H1 (cell line): Measurements from ENCODE around the gene PRKN. TPM values are rescaled to one million over a fixed set of nuclear protein-coding genes. Genes with fewer than 3 reads are reported as not detected.
A peak's percentile ranks its signal among the peaks of the same experiment; 100 is the strongest.

Experiments used
- CTCF ChIA-PET: fragments of 300-600 bp; sonication (Branson Sonifier 250); formaldehyde crosslinking; loops from one replicate; lab custom pipeline; 2021; ENCODE audit not compliant: partially characterized antibody; lab: Charles Lee
- POLR2A ChIA-PET: fragments of 300-600 bp; sonication (Branson Sonifier 250); formaldehyde crosslinking; loops from one replicate; lab custom pipeline; 2021; ENCODE audit warnings: inconsistent platforms; ENCODE audit not compliant: partially characterized antibody; lab: Charles Lee
- DNase-seq, 2 experiments: peaks; one replicate each; pipeline versions ENCODE4 v3.0.0 to v3.0.0-alpha.2; 2010 to 2022; ENCODE audit warnings: low spot score in 2 of 2, low read depth in 1 of 2, mixed read lengths in 1 of 2
- FAIRE-seq: peaks from 2 replicates; lab custom pipeline; 2011; peaks lifted over from hg19 to GRCh38; lab: Jason Lieb, UNC
- H2AFZ ChIP-seq: 2 replicates; pipeline ENCODE4 v1.8.1; 2012; ENCODE audit warnings: low read length, inconsistent platforms
- H2AK5ac ChIP-seq: 2 replicates; pipeline ENCODE4 v1.6.1; 2013; ENCODE audit warnings: low read depth, low read length
- H2BK120ac ChIP-seq: replicated peaks from 2 replicates; pipeline ENCODE3; 2013; ENCODE audit warnings: low read depth, low read length, inconsistent platforms
- H2BK12ac ChIP-seq: 2 replicates; pipeline ENCODE4 v1.6.1; 2013; ENCODE audit warnings: low read depth, low read length
- H2BK15ac ChIP-seq: 2 replicates; pipeline ENCODE4 v1.6.1; 2013; ENCODE audit warnings: low read length
- H2BK20ac ChIP-seq: 2 replicates; pipeline ENCODE4 v1.6.1; 2013; ENCODE audit warnings: low read length
- H2BK5ac ChIP-seq: 2 replicates; pipeline ENCODE4 v1.6.1; 2013; ENCODE audit warnings: low read depth, low read length
- H3K14ac ChIP-seq: 2 replicates; pipeline ENCODE4 v1.6.1; 2013; ENCODE audit warnings: inconsistent platforms; ENCODE audit not compliant: insufficient read length
- H3K18ac ChIP-seq: 2 replicates; pipeline ENCODE4 v1.6.1; 2013; ENCODE audit warnings: low read length; ENCODE audit errors: extremely low read depth
- H3K23ac ChIP-seq: 2 replicates; pipeline ENCODE4 v1.6.1; 2013; ENCODE audit warnings: inconsistent platforms; ENCODE audit not compliant: insufficient read length
- H3K23me2 ChIP-seq: 2 replicates; pipeline ENCODE4 v1.6.1; 2013; ENCODE audit warnings: low read depth, low read length
- H3K27ac ChIP-seq: 2 replicates; pipeline ENCODE4 v1.6.1; 2011; ENCODE audit warnings: low read depth, low read length, inconsistent platforms
- H3K27me3 ChIP-seq, 4 experiments: replicated peaks in 1 of 4; 1 replicate in 1 of 4; 2 replicates in 3 of 4; pipeline versions ENCODE4 v1.6.1 to v1.8.1; 2011 to 2013; ENCODE audit warnings: low read length in 3 of 4, mild to moderate bottlenecking in 3 of 4, inconsistent platforms in 2 of 4, mixed read lengths in 2 of 4, moderate library complexity in 1 of 4; ENCODE audit not compliant: control insufficient read depth in 3 of 4, insufficient read depth in 3 of 4; ENCODE audit errors: extremely low read depth in 1 of 4
- H3K36me3 ChIP-seq, 4 experiments: 2 replicates each; pipeline versions ENCODE4 v1.6.1 to v1.8.1; 2011 to 2013; ENCODE audit warnings: mild to moderate bottlenecking in 4 of 4, low read length in 3 of 4, moderate library complexity in 2 of 4, control low read depth in 1 of 4, inconsistent platforms in 1 of 4; ENCODE audit not compliant: insufficient read depth in 4 of 4, control insufficient read depth in 2 of 4
- H3K4ac ChIP-seq: replicated peaks from 2 replicates; pipeline ENCODE3; 2013; ENCODE audit warnings: low read length, low read depth, mixed read lengths, inconsistent platforms; ENCODE audit not compliant: insufficient read length
- H3K4me1 ChIP-seq, 4 experiments: replicated peaks in 1 of 4; 1 replicate in 1 of 4; 2 replicates in 3 of 4; pipeline versions ENCODE4 v1.6.1 to v1.8.1; 2011 to 2013; ENCODE audit warnings: low read length in 3 of 4, inconsistent platforms in 2 of 4, mixed read lengths in 1 of 4; ENCODE audit not compliant: insufficient read depth in 4 of 4, control insufficient read depth in 3 of 4
- H3K4me2 ChIP-seq, 2 experiments: 2 replicates each; pipeline versions ENCODE4 v1.6.1 to v1.8.1; 2011 to 2013; ENCODE audit warnings: low read depth in 2 of 2, low read length in 2 of 2, control low read depth in 1 of 2, inconsistent platforms in 1 of 2, mild to moderate bottlenecking in 1 of 2; ENCODE audit not compliant: insufficient read depth in 1 of 2
- H3K4me3 ChIP-seq, 4 experiments: fragments of 200-600, 300-600 bp in 1 of 4; sonication (generic), shearing (Covaris generic), sonication (Bioruptor Twin) in 1 of 4; 2 replicates each; pipeline versions ENCODE4 v1.5.1 to v1.8.1; 2011 to 2016; ENCODE audit warnings: low read length in 4 of 4, low read depth in 3 of 4, control low read depth in 2 of 4, inconsistent platforms in 2 of 4, mild to moderate bottlenecking in 2 of 4, mixed read lengths in 1 of 4, moderate library complexity in 1 of 4; ENCODE audit not compliant: insufficient read depth in 2 of 4; ENCODE audit errors: extremely low read depth in 1 of 4
- H3K56ac ChIP-seq: replicated peaks from 2 replicates; pipeline ENCODE3; 2013; ENCODE audit warnings: low read depth, mild to moderate bottlenecking, mixed read lengths, low read length, inconsistent platforms; ENCODE audit not compliant: insufficient read length
- H3K79me1 ChIP-seq: 2 replicates; pipeline ENCODE4 v1.6.1; 2013; ENCODE audit warnings: low read depth, low read length, control low read depth
- H3K79me2 ChIP-seq, 2 experiments: 2 replicates each; pipeline versions ENCODE4 v1.6.1 to v1.8.1; 2012 to 2013; ENCODE audit warnings: low read length in 2 of 2, mild to moderate bottlenecking in 2 of 2, inconsistent platforms in 1 of 2; ENCODE audit not compliant: insufficient read depth in 2 of 2, control insufficient read depth in 1 of 2
- H3K9ac ChIP-seq, 4 experiments: replicated peaks in 1 of 4; 1 replicate in 1 of 4; 2 replicates in 3 of 4; pipeline versions ENCODE4 v1.6.1 to v1.8.1; 2011 to 2013; ENCODE audit warnings: low read depth in 3 of 4, low read length in 3 of 4, control low read depth in 2 of 4, mild to moderate bottlenecking in 2 of 4, moderate library complexity in 2 of 4, inconsistent platforms in 1 of 4; ENCODE audit errors: extremely low read depth in 1 of 4
- H3K9me3 ChIP-seq, 2 experiments: 2 replicates each; pipeline versions ENCODE4 v1.6.1 to v1.8.1; 2012 to 2013; ENCODE audit warnings: mild to moderate bottlenecking in 2 of 2, moderate library complexity in 2 of 2, control low read depth in 1 of 2, inconsistent platforms in 1 of 2, low read depth in 1 of 2, low read length in 1 of 2, mixed read lengths in 1 of 2; ENCODE audit not compliant: insufficient read depth in 2 of 2
- H4K20me1 ChIP-seq, 2 experiments: replicated peaks in 1 of 2; 2 replicates each; pipeline versions ENCODE3 to v1.8.1; 2011 to 2013; ENCODE audit warnings: inconsistent platforms in 2 of 2, low read length in 2 of 2, mild to moderate bottlenecking in 1 of 2; ENCODE audit not compliant: insufficient read depth in 2 of 2, control insufficient read depth in 1 of 2
- H4K5ac ChIP-seq: 2 replicates; pipeline ENCODE4 v1.6.1; 2013; ENCODE audit warnings: low read length, low read depth, mixed read lengths, inconsistent platforms; ENCODE audit not compliant: insufficient read length
- H4K8ac ChIP-seq: 2 replicates; pipeline ENCODE4 v1.8.0; 2013; ENCODE audit warnings: mild to moderate bottlenecking, moderate library complexity, low read length, inconsistent platforms; ENCODE audit not compliant: insufficient read depth; ENCODE audit errors: extremely low read depth
- H4K91ac ChIP-seq: replicated peaks from 2 replicates; pipeline ENCODE3; 2013; ENCODE audit warnings: low read length, mixed read lengths, inconsistent platforms; ENCODE audit not compliant: insufficient read length
- CTCF ChIP-seq, 3 experiments: IDR thresholded peaks; 1 replicate in 2 of 3; 2 replicates in 1 of 3; pipeline versions ENCODE4 v1.5.1 to v1.6.1; 2011; ENCODE audit warnings: low read length in 3 of 3, mild to moderate bottlenecking in 3 of 3, inconsistent platforms in 2 of 3, low read depth in 1 of 3, moderate library complexity in 1 of 3; ENCODE audit not compliant: insufficient read depth in 1 of 3; ENCODE audit errors: control extremely low read depth in 1 of 3
- EGR1 ChIP-seq: IDR thresholded peaks from 2 replicates; pipeline ENCODE4 v1.6.1; 2011; ENCODE audit warnings: low read depth, low read length, borderline replicate concordance
- EP300 ChIP-seq, 2 experiments: IDR thresholded peaks; 1 replicate in 1 of 2; 2 replicates in 1 of 2; pipeline ENCODE4 v1.6.1; 2011 to 2012; ENCODE audit warnings: low read depth in 2 of 2, low read length in 2 of 2, mild to moderate bottlenecking in 2 of 2, borderline replicate concordance in 1 of 2, inconsistent platforms in 1 of 2, moderate library complexity in 1 of 2
- RAD21 ChIP-seq, 2 experiments: IDR thresholded peaks in 1 of 2; conservative IDR thresholded peaks in 1 of 2; 2 replicates each; pipeline ENCODE4 v1.6.1; 2011; ENCODE audit warnings: low read depth in 2 of 2, low read length in 2 of 2, improper control_type of control experiment in 1 of 2, inconsistent platforms in 1 of 2, mild to moderate bottlenecking in 1 of 2, moderate library complexity in 1 of 2
- SIX5 ChIP-seq: IDR thresholded peaks from 2 replicates; pipeline ENCODE4 v1.6.1; 2011; ENCODE audit warnings: mild to moderate bottlenecking, low read depth, low read length
- SP2 ChIP-seq: IDR thresholded peaks from 2 replicates; pipeline ENCODE4 v1.6.1; 2012; ENCODE audit warnings: mild to moderate bottlenecking, low read length, inconsistent platforms
- WGBS, 2 experiments: shearing (Covaris generic) in 1 of 2; methylation state at CpG; one replicate each; pipeline versions ENCODE4 v1.1.6 to v1.1.7; 2013 to 2015; ENCODE audit warnings: low lambda C conversion rate in 2 of 2, mixed read lengths in 2 of 2, inconsistent platforms in 1 of 2, low coverage in 1 of 2, missing lambda C conversion rate in 1 of 2; ENCODE audit not compliant: insufficient replicate concordance in 2 of 2, insufficient coverage in 1 of 2, insufficient read length in 1 of 2; ENCODE audit errors: extremely low coverage in 1 of 2, missing lambda C conversion rate in 1 of 2; 5-methylcytosine and 5-hydroxymethylcytosine counted together
- polyA plus RNA-seq, 7 experiments: library from polyadenylated mRNA; depleted of rRNA in 3 of 7; stranded (reverse) in 5 of 7; unstranded in 2 of 7; fragments of >200 nt in 5 of 7; fragments of 200-250 nt in 2 of 7; gene quantifications; 1 replicate in 5 of 7; 2 replicates in 1 of 7; 4 replicates in 1 of 7; pipeline versions ENCODE4 v1.2.1 to v1.2.3, GENCODE V29; 2011 to 2013; ENCODE audit warnings: missing spikeins in 2 of 7, mixed read lengths in 2 of 7
- total RNA-seq: library from RNA; stranded (reverse); fragmentation: NEBNext Ultra II Directional; extraction: Animal tissue kit (Norgen Biotek cat#: 25700); gene quantifications from 2 replicates; pipeline ENCODE4 v1.2.1, GENCODE V29; 2021

PRKN gene
- total and polyA plus RNA-seq, 2 of the 8 experiments (the other 6 are each of a cell fraction or from before 2014, with no cell fraction given): 0.13 to 0.29 TPM

GRCh38 chr6:162580619-162581018 is 146.9 kb downstream of the PRKN start:
- Histone ChIP-seq H3K56ac (no peak overlapping the region), H3K27ac (no peak overlapping the region), H2AK5ac (no peak overlapping the region), H3K27me3 (no peaks in the 10 kb centered on the region), H2AFZ (no peak overlapping the region), H2BK20ac (no peak overlapping the region), H4K91ac (no peak overlapping the region), H2BK5ac (no peak overlapping the region), H3K4me3 (no peak overlapping the region), H3K9me3 (no peaks in the 10 kb centered on the region), H3K18ac (no peak overlapping the region), H3K4me2 (no peak overlapping the region), H2BK12ac (no peak overlapping the region), H4K20me1 (no peaks in the 10 kb centered on the region), H3K36me3 (no peaks in the 10 kb centered on the region)
- CTCF ChIA-PET: interaction anchor here (0.7 to 1.3 kb wide), 2 partner anchors 24 to 536 kb away, joined by 4 to 9 read pairs; no protein-coding TSS in a partner anchor
- 81% methylated on average over 4 of the region's 4 CpGs; no CpG with 5 or more reads in 1 of the 2 experiments for WGBS, 2 experiments
- FAIRE-seq (no peak), DNase-seq (no peak)
- POLR2A ChIA-PET: interaction anchor here (0.6 kb wide), 1 partner anchor 16 kb away, joined by 3 read pairs; no protein-coding TSS in a partner anchor
- no peak for TF ChIP-seq EGR1
- no peak for TF ChIP-seq SIX5
- no peak for TF ChIP-seq EP300 (IDR thresholded peaks at IDR 0.05; ENCODE audit: borderline replicate concordance in 1 of 2, low read depth in 2 of 2, low read length in 2 of 2)
- TF ChIP-seq SP2: no peak
- TF ChIP-seq CTCF (IDR thresholded peaks at IDR 0.05; ENCODE audit: control extremely low read depth in 1 of 3, insufficient read depth in 1 of 3, low read depth in 1 of 3, low read length in 3 of 3): peak in 1 of 3 experiments; percentile 20; a peak in 1 of 4 replicates
- TF ChIP-seq RAD21 (IDR thresholded peaks at IDR 0.05 in 1 of 2, conservative IDR thresholded peaks at IDR 0.05 in 1 of 2; ENCODE audit: low read depth in 2 of 2, low read length in 2 of 2): peak; percentile 20 to 23; a peak in 1 of 4 replicates
- TF ChIP-seq, all 59 proteins: peak for 2
- no peak overlapping the region for H3K4ac ChIP-seq
- no peak overlapping the region for H4K8ac ChIP-seq
- H3K14ac ChIP-seq: no peak overlapping the region
- H4K5ac ChIP-seq: no peak overlapping the region
- peaks cover 3% of the 10 kb centered on the region; the same call in 1 of the 2 replicates for H3K23me2 ChIP-seq
- no peak overlapping the region for H2BK120ac ChIP-seq
- H3K23ac ChIP-seq: no peak overlapping the region
- no peaks in the 10 kb centered on the region for H3K79me2 ChIP-seq
- no peaks in the 10 kb centered on the region for H3K79me1 ChIP-seq
- no peak overlapping the region for H3K9ac ChIP-seq
- no peaks in the 10 kb centered on the region; a peak in 1 of 7 replicates for H3K4me1 ChIP-seq
- no peak overlapping the region for H2BK15ac ChIP-seq
